DMS53 treated with DMSO at 0.1 percent for 48 hours (cell line): ENCODE results near the gene PIK3C2A.

ENCODE experiments used
- DNase-seq: peaks from one replicate; lab custom pipeline; 2025; ENCODE audit not compliant: unreplicated experiment; lab: John Stamatoyannopoulos, UW

The PIK3C2A gene

GRCh38 chr11:17163291-17163690 lies 44.5 kb downstream of the PIK3C2A start:
- DNase-seq = no peak

GRCh38 chr11:17162376-17162775 lies 45.4 kb downstream of the PIK3C2A start:
- no peak for DNase-seq

- DNase-seq = no peak
Measured at GRCh38 chr11:17161515-17161914, 46.3 kb downstream of the PIK3C2A start.

- no peak for DNase-seq
Measured at GRCh38 chr11:17159441-17159840, 48.3 kb downstream of the PIK3C2A start.
